CD14-positive monocyte (primary cell): ENCODE measurements around the gene UVRAG. TPM values are rescaled to one million over a fixed set of nuclear protein-coding genes. Genes with fewer than 3 reads are reported as not detected.

Experiments
- DNase-seq, 3 donors: peaks; one replicate each; pipeline ENCODE4 v3.0.0-alpha.2; 2011 to 2022
- H2AFZ ChIP-seq: 2 replicates; pipeline ENCODE4 v1.6.0; 2012; ENCODE audit warnings: mild to moderate bottlenecking, low read depth, low read length, inconsistent platforms; ENCODE audit not compliant: insufficient read depth, poor library complexity, severe bottlenecking
- H3K27ac ChIP-seq, 2 donors: 1 replicate in 1 of 2; 2 replicates in 1 of 2; pipeline ENCODE4 v1.5.1; 2012 to 2013; ENCODE audit warnings: low read length in 2 of 2, control low read depth in 1 of 2, inconsistent platforms in 1 of 2, low read depth in 1 of 2, mild to moderate bottlenecking in 1 of 2
- H3K27me3 ChIP-seq, 2 donors: one replicate each; pipeline versions ENCODE4 v1.6.0 to v1.6.1; 2011 to 2013; ENCODE audit warnings: low read length in 2 of 2; ENCODE audit not compliant: control insufficient read depth in 2 of 2, insufficient read depth in 2 of 2
- H3K36me3 ChIP-seq, 2 donors: replicated peaks in 1 of 2; 1 replicate in 1 of 2; 2 replicates in 1 of 2; pipeline versions ENCODE4 v1.5.1 to v1.6.1; 2012 to 2013; ENCODE audit warnings: low read length in 2 of 2, control low read depth in 1 of 2, inconsistent platforms in 1 of 2, mild to moderate bottlenecking in 1 of 2; ENCODE audit not compliant: insufficient read depth in 2 of 2, control insufficient read depth in 1 of 2
- H3K4me1 ChIP-seq, 2 donors: 1 replicate in 1 of 2; 2 replicates in 1 of 2; pipeline versions ENCODE4 v1.5.1 to v1.6.1; 2012 to 2013; ENCODE audit warnings: low read length in 2 of 2, control low read depth in 1 of 2, inconsistent platforms in 1 of 2, mild to moderate bottlenecking in 1 of 2, moderate library complexity in 1 of 2; ENCODE audit not compliant: insufficient read depth in 2 of 2, control insufficient read depth in 1 of 2
- H3K4me2 ChIP-seq: replicated peaks from 2 replicates; pipeline ENCODE3; 2012; ENCODE audit warnings: low read length, moderate library complexity, mild to moderate bottlenecking; ENCODE audit not compliant: poor library complexity, severe bottlenecking; ENCODE audit errors: extremely low read depth
- H3K4me3 ChIP-seq, 3 experiments: fragments of 200-600 bp in 1 of 3; sonication (generic) in 1 of 3; replicated peaks in 1 of 3; 1 replicate in 2 of 3; 2 replicates in 1 of 3; pipeline ENCODE4 v1.5.1; 2011 to 2013; ENCODE audit warnings: low read length in 3 of 3, mild to moderate bottlenecking in 3 of 3, control low read depth in 2 of 3, low read depth in 2 of 3, inconsistent platforms in 1 of 3, moderate library complexity in 1 of 3
- H3K79me2 ChIP-seq: 2 replicates; pipeline ENCODE4 v1.6.0; 2012; ENCODE audit warnings: mild to moderate bottlenecking, control low read depth, inconsistent platforms, low read length, moderate library complexity; ENCODE audit not compliant: insufficient read depth
- H3K9ac ChIP-seq: 2 replicates; pipeline ENCODE4 v1.6.0; 2017; ENCODE audit warnings: low read length, mild to moderate bottlenecking; ENCODE audit not compliant: insufficient read depth, poor library complexity, severe bottlenecking
- H3K9me3 ChIP-seq, 2 donors: replicated peaks in 1 of 2; 1 replicate in 1 of 2; 2 replicates in 1 of 2; pipeline versions ENCODE4 v1.5.1 to v1.6.1; 2012 to 2013; ENCODE audit warnings: low read length in 2 of 2, control low read depth in 1 of 2; ENCODE audit not compliant: control insufficient read depth in 1 of 2, insufficient read depth in 1 of 2
- H4K20me1 ChIP-seq: 2 replicates; pipeline ENCODE4 v1.6.0; 2012; ENCODE audit warnings: mild to moderate bottlenecking, low read length, control low read depth, moderate library complexity; ENCODE audit not compliant: insufficient read depth
- H3K27ac Mint-ChIP-seq, 7 donors: one replicate each; pipeline ENCODE4 v1.8.0; 2020; ENCODE audit warnings: mild to moderate bottlenecking in 7 of 7, mixed read lengths in 7 of 7, moderate library complexity in 6 of 7, inconsistent platforms in 2 of 7
- H3K27me3 Mint-ChIP-seq, 3 donors: one replicate each; pipeline ENCODE4 v1.8.0; 2021 to 2022; ENCODE audit warnings: low read depth in 3 of 3, mild to moderate bottlenecking in 3 of 3, mixed read lengths in 3 of 3, moderate library complexity in 3 of 3, inconsistent platforms in 1 of 3
- H3K36me3 Mint-ChIP-seq, 2 donors: one replicate each; pipeline ENCODE4 v1.8.0; 2020; ENCODE audit warnings: mixed read lengths in 2 of 2, inconsistent platforms in 1 of 2, mild to moderate bottlenecking in 1 of 2
- H3K4me1 Mint-ChIP-seq: one replicate; pipeline ENCODE4 v1.8.0; 2020; ENCODE audit warnings: mild to moderate bottlenecking, mixed read lengths
- H3K4me3 Mint-ChIP-seq, 2 donors: one replicate each; pipeline ENCODE4 v1.8.0; 2020; ENCODE audit warnings: mild to moderate bottlenecking in 2 of 2, mixed read lengths in 2 of 2, moderate library complexity in 1 of 2
- H3K9me3 Mint-ChIP-seq, 7 donors: one replicate each; pipeline ENCODE4 v1.8.0; 2020 to 2022; ENCODE audit warnings: mixed read lengths in 7 of 7, mild to moderate bottlenecking in 6 of 7, moderate library complexity in 6 of 7, inconsistent platforms in 2 of 7
- WGBS: methylation state at CpG from one replicate; pipeline ENCODE4 v1.1.5; 2013; ENCODE audit warnings: missing lambda C conversion rate; ENCODE audit not compliant: insufficient coverage; 5-methylcytosine and 5-hydroxymethylcytosine counted together
- intact Hi-C, 2 donors: fragments of 100-400 bp; cut with micrococcal nuclease; formaldehyde crosslinking; loops; one replicate each; pipeline versions ENCODE4 v1.15.0 to v1.15.1; 2023
- polyA plus RNA-seq, 3 donors: library from polyadenylated mRNA; depleted of rRNA in 1 of 3; unstranded in 2 of 3; stranded (reverse) in 1 of 3; fragments of 300-500 nt in 2 of 3; fragments of >200 nt in 1 of 3; fragmentation: Illumina TruSeq in 2 of 3; gene quantifications; 1 replicate in 2 of 3; 2 replicates in 1 of 3; pipeline ENCODE4 v1.2.3, GENCODE V29; 2012 to 2021
- TF ChIP-seq, protein P1 (sequence below): fragments of 200-600 bp; IDR thresholded peaks from one replicate; pipeline ENCODE4 v1.8.0; 2022; ENCODE audit warnings: antibody characterized with exemption, mild to moderate bottlenecking

UVRAG gene
- polyA plus RNA-seq, 3 donors: 13.7 to 20.5 (median 20.0) TPM

- H3K4me1 ChIP-seq: peaks cover 24 to 32% of the 10 kb centered on the region in 2 donors
- Mint-ChIP-seq H3K4me3 (no peak overlapping the region), H3K27ac (peak overlapping the region in 4 of 7 donors; percentile 2 to 70 (median 40)), H3K27me3 (peaks cover 0 to 3% (median 3%) of the 10 kb centered on the region in 3 donors), H3K4me1 (peaks cover 32% of the 10 kb centered on the region), H3K36me3 (peaks cover 52 to 65% of the 10 kb centered on the region in 2 donors), H3K9me3 (no peaks in the 10 kb centered on the region)
- TF ChIP-seq, protein P1, sequence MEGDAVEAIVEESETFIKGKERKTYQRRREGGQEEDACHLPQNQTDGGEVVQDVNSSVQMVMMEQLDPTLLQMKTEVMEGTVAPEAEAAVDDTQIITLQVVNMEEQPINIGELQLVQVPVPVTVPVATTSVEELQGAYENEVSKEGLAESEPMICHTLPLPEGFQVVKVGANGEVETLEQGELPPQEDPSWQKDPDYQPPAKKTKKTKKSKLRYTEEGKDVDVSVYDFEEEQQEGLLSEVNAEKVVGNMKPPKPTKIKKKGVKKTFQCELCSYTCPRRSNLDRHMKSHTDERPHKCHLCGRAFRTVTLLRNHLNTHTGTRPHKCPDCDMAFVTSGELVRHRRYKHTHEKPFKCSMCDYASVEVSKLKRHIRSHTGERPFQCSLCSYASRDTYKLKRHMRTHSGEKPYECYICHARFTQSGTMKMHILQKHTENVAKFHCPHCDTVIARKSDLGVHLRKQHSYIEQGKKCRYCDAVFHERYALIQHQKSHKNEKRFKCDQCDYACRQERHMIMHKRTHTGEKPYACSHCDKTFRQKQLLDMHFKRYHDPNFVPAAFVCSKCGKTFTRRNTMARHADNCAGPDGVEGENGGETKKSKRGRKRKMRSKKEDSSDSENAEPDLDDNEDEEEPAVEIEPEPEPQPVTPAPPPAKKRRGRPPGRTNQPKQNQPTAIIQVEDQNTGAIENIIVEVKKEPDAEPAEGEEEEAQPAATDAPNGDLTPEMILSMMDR: no peak
- no peak overlapping the region for H3K4me2 ChIP-seq
- H3K9me3 ChIP-seq: no peaks in the 10 kb centered on the region
- H2AFZ ChIP-seq: no peak overlapping the region
- WGBS: 96% methylated on average over 5 of the region's 8 CpGs
- no peaks in the 10 kb centered on the region for H3K79me2 ChIP-seq
- H4K20me1 ChIP-seq: no peaks in the 10 kb centered on the region
- H3K27ac ChIP-seq: peak overlapping the region in 1 of 2 donors; percentile 41
- H3K4me3 ChIP-seq: no peak overlapping the region
- DNase-seq: no peak
- no peaks in the 10 kb centered on the region for H3K27me3 ChIP-seq
- intact Hi-C loops: loop anchor here (5.0 to 10.0 kb wide), 3 partner anchors 67 to 355 kb away; no protein-coding TSS in a partner anchor
- H3K9ac ChIP-seq: no peak overlapping the region
- H3K36me3 ChIP-seq: peaks cover 39 to 59% of the 10 kb centered on the region in 2 donors
These were observed 14.8 kb upstream of the UVRAG start for GRCh38 chr11:75800136-75800675.

DNA sequence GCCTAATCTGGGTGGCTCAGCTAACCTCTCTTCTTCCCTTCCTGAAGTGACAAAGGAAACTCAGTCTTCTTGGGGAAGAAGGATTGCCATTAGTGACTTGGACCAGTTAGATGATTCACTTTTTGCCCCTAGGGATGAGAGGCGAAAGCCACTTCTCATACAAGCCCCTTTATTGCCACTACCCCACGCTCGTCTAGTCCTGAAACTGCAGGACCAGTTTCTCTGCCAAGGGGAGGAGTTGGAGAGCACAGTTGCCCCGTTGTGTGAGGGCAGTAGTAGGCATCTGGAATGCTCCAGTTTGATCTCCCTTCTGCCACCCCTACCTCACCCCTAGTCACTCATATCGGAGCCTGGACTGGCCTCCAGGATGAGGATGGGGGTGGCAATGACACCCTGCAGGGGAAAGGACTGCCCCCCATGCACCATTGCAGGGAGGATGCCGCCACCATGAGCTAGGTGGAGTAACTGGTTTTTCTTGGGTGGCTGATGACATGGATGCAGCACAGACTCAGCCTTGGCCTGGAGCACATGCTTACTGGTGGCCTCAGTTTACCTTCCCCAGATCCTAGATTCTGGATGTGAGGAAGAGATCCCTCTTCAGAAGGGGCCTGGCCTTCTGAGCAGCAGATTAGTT, 14.2 kb upstream of the UVRAG start:
- peaks cover 48 to 61% of the 10 kb centered on the region in 2 donors for H3K36me3 Mint-ChIP-seq
- Histone ChIP-seq H3K9ac (no peak overlapping the region), H3K36me3 (peaks cover 38 to 53% of the 10 kb centered on the region in 2 donors), H4K20me1 (no peaks in the 10 kb centered on the region), H3K27ac (peak overlapping the region in 1 of 2 donors; percentile 62), H3K4me2 (no peak overlapping the region), H3K9me3 (no peaks in the 10 kb centered on the region), H3K4me3 (no peak overlapping the region), H3K79me2 (no peaks in the 10 kb centered on the region), H3K27me3 (no peaks in the 10 kb centered on the region), H3K4me1 (peaks cover 24 to 32% of the 10 kb centered on the region in 2 donors), H2AFZ (no peak overlapping the region)
- H3K4me3 Mint-ChIP-seq: no peak overlapping the region
- H3K27ac Mint-ChIP-seq: peak overlapping the region in 3 of 7 donors; percentile 2 to 36 (median 23)
- 100% methylated on average over 1 of the region's 6 CpGs for WGBS
- H3K4me1 Mint-ChIP-seq: peaks cover 32% of the 10 kb centered on the region
- H3K9me3 Mint-ChIP-seq: no peaks in the 10 kb centered on the region
- DNase-seq: no peak
- peaks cover 0 to 3% (median 3%) of the 10 kb centered on the region in 3 donors for H3K27me3 Mint-ChIP-seq
- TF ChIP-seq, protein P1: no peak
- intact Hi-C loops: loop anchor here (5.0 to 10.0 kb wide), 3 partner anchors 66 to 354 kb away; no protein-coding TSS in a partner anchor
